Measurements from ENCODE around the gene RUNX1. TPM values are rescaled to one million over a fixed set of nuclear protein-coding genes. Genes with fewer than 3 reads are reported as not detected.

RUNX1 gene
- polyA plus RNA-seq, 1 of the 3 experiments (the other 2 are of a cell fraction) = 17.1 TPM

- 53% methylated on average over 8 of the region's 8 CpGs for WGBS (ENCODE audit: low lambda C conversion rate)
- POLR2A ChIA-PET = no interaction called here
- H3K79me2 ChIP-seq (ENCODE audit: insufficient read depth) = no peaks in the 10 kb centered on the region
- H3K36me3 ChIP-seq (replicated peaks in 1 of 2; ENCODE audit: control insufficient read depth in 1 of 2, insufficient read depth in 2 of 2, low read length in 1 of 2) = no peaks in the 10 kb centered on the region
- H3F3A ChIP-seq (replicated peaks; ENCODE audit: insufficient read depth) = no peaks in the 10 kb centered on the region
- no peaks in the 10 kb centered on the region for H3K9me3 ChIP-seq
- DNase-seq = no peak
- H3K4me2 ChIP-seq = no peak overlapping the region; the same call in 1 of the 2 replicates
- H4K20me1 ChIP-seq (ENCODE audit: insufficient read depth) = no peaks in the 10 kb centered on the region
- no peak overlapping the region for H3K4me3 ChIP-seq (ENCODE audit: low read depth in 2 of 2, low read length in 1 of 2)
- no peaks in the 10 kb centered on the region for H3K9me2 ChIP-seq
- no peak overlapping the region for H3K9ac ChIP-seq
- no peak overlapping the region for H2AFZ ChIP-seq (ENCODE audit: low read depth)
- peak overlapping the region in 1 of 2 experiments; percentile 25; a peak in 1 of 4 replicates for H3K27ac ChIP-seq (ENCODE audit: low read depth in 2 of 2, low read length in 1 of 2)
- CTCF ChIA-PET = no interaction called here
- peaks cover 0 to 3% of the 10 kb centered on the region in 2 experiments; a peak in 2 of 4 replicates for H3K4me1 ChIP-seq (ENCODE audit: control insufficient read depth in 1 of 2, insufficient read depth in 2 of 2, low read depth in 1 of 2, low read length in 1 of 2)
- TF ChIP-seq CHD2 (IDR thresholded peaks at IDR 0.05; ENCODE audit: low read length, partially characterized antibody) = no peak
- TF ChIP-seq IRF3 (IDR thresholded peaks at IDR 0.05; ENCODE audit: low read depth, low read length) = no peak
- no peak for TF ChIP-seq NRF1 (IDR thresholded peaks at IDR 0.05; ENCODE audit: low read depth, low read length)
- H3K27me3 ChIP-seq (ENCODE audit: insufficient read depth) = no peaks in the 10 kb centered on the region
Observed at GRCh38 chr21:34996304-34997101, 52.6 kb downstream of the RUNX1 start.

- TF ChIP-seq REST (IDR thresholded peaks at IDR 0.05; ENCODE audit: low read depth, low read length) = no peak
- TF ChIP-seq RAD21 (IDR thresholded peaks at IDR 0.05; ENCODE audit: low read length) = no peak
- no peak for TF ChIP-seq EP300 (IDR thresholded peaks at IDR 0.05; ENCODE audit: borderline replicate concordance in 1 of 2, low read depth in 1 of 2, low read length in 1 of 2)
- TF ChIP-seq RFX5 (IDR thresholded peaks at IDR 0.05; ENCODE audit: low read length) = no peak
- no peak for TF ChIP-seq POLR2AphosphoS5 (IDR thresholded peaks at IDR 0.05; ENCODE audit: low read depth, low read length)
- no peak for TF ChIP-seq SIN3A (IDR thresholded peaks at IDR 0.05; ENCODE audit: borderline replicate concordance, low read depth, low read length)
- TF ChIP-seq NFIC (IDR thresholded peaks at IDR 0.05; ENCODE audit: borderline replicate concordance) = no peak
- no peak for TF ChIP-seq FOSL2 (IDR thresholded peaks at IDR 0.05; ENCODE audit: borderline replicate concordance, low read depth)
- TF ChIP-seq MEF2A (IDR thresholded peaks at IDR 0.05; ENCODE audit: borderline replicate concordance, low read depth) = no peak
- no peak for TF ChIP-seq FOXJ3 (CRISPR knock-in tag; IDR thresholded peaks at IDR 0.05)
- TF ChIP-seq USF1 (IDR thresholded peaks at IDR 0.05; ENCODE audit: borderline replicate concordance, low read depth) = no peak
- no peak for TF ChIP-seq MXI1 (IDR thresholded peaks at IDR 0.05; ENCODE audit: low read depth, low read length)
- TF ChIP-seq GATA2 (CRISPR knock-in tag; IDR thresholded peaks at IDR 0.05) = no peak
- TF ChIP-seq RCOR1 (IDR thresholded peaks at IDR 0.05; ENCODE audit: low read length) = no peak
- no peak for TF ChIP-seq TCF12 (IDR thresholded peaks at IDR 0.05)
- ChIA-PET POLR2A (no interaction called here), CTCF (no interaction called here)
- Histone ChIP-seq H4K20me1 (ENCODE audit: insufficient read depth) (no peaks in the 10 kb centered on the region), H3F3A (replicated peaks; ENCODE audit: insufficient read depth) (no peaks in the 10 kb centered on the region), H3K9me2 (no peaks in the 10 kb centered on the region), H3K9me3 (no peaks in the 10 kb centered on the region), H2AFZ (ENCODE audit: low read depth) (no peak overlapping the region), H3K4me3 (ENCODE audit: low read depth in 2 of 2, low read length in 1 of 2) (no peak overlapping the region), H3K4me1 (ENCODE audit: control insufficient read depth in 1 of 2, insufficient read depth in 2 of 2, low read depth in 1 of 2, low read length in 1 of 2) (peaks cover 0 to 3% of the 10 kb centered on the region in 2 experiments; a peak in 2 of 4 replicates), H3K9ac (no peak overlapping the region), H3K36me3 (replicated peaks in 1 of 2; ENCODE audit: control insufficient read depth in 1 of 2, insufficient read depth in 2 of 2, low read length in 1 of 2) (no peaks in the 10 kb centered on the region), H3K27me3 (ENCODE audit: insufficient read depth) (no peaks in the 10 kb centered on the region), H3K79me2 (ENCODE audit: insufficient read depth) (no peaks in the 10 kb centered on the region), H3K27ac (ENCODE audit: low read depth in 2 of 2, low read length in 1 of 2) (no peak overlapping the region; a peak in 1 of 4 replicates), H3K4me2 (no peak overlapping the region)
- WGBS (ENCODE audit: low lambda C conversion rate) = 92% methylated on average over 1 of the region's 1 CpG
- no peak for DNase-seq
Observed at GRCh38 chr21:34995979-34996303, 53.2 kb downstream of the RUNX1 start.
